ENCODE data around the gene RARRES1.

- no peak for TF ChIP-seq CTCF (conservative IDR thresholded peaks at IDR 0.05; ENCODE audit: low read depth, low read length)
- TF ChIP-seq EZH2 (IDR thresholded peaks at IDR 0.05; ENCODE audit: borderline replicate concordance, low read depth, low read length, poor library complexity, severe bottlenecking): no peak
Measured at GRCh38 chr3:158663246-158663645, 69.0 kb downstream of the RARRES1 start.
